Upper lobe of left lung (tissue), 4 donors: ENCODE measurements around the gene SPATA16.

Source experiments
- CTCF ChIP-seq, 6 experiments: fragments of 450-650 bp in 4 of 6; fragments of 200-600 bp in 2 of 6; sonication (generic) in 2 of 6; IDR thresholded peaks; one replicate each; pipeline ENCODE4 v1.5.1; 2016 to 2019; ENCODE audit warnings: antibody characterized with exemption in 6 of 6
- POLR2A ChIP-seq, 4 donors: fragments of 450-650 bp; IDR thresholded peaks; one replicate each; pipeline ENCODE4 v1.5.1; 2016 to 2017; ENCODE audit warnings: antibody characterized with exemption in 4 of 4, mild to moderate bottlenecking in 2 of 4
- POLR2AphosphoS5 ChIP-seq, 2 donors: sonication (generic); formaldehyde crosslinking; IDR thresholded peaks; one replicate each; pipeline ENCODE4 v1.5.1; 2017; ENCODE audit warnings: antibody characterized with exemption in 2 of 2

GRCh38 chr3:172974969-172975368, 166.1 kb downstream of the SPATA16 start:
- TF ChIP-seq POLR2AphosphoS5 (IDR thresholded peaks at IDR 0.05): no peak
- TF ChIP-seq CTCF (IDR thresholded peaks at IDR 0.05): no peak
- no peak for TF ChIP-seq POLR2A (IDR thresholded peaks at IDR 0.05)
